Common myeloid progenitor, CD34-positive (primary cell): Measurements from ENCODE around the gene ELP5.
A peak's percentile ranks its signal among the peaks of the same experiment; 100 is the strongest.

Experiments used
- CTCF ChIA-PET: fragments of 350-600 bp; sonication (Branson Sonifier 250); formaldehyde crosslinking; loops from one replicate; lab custom pipeline; 2021; ENCODE audit warnings: antibody characterized with exemption; lab: Charles Lee
- POLR2A ChIA-PET: fragments of 350-600 bp; sonication (Branson Sonifier 250); formaldehyde crosslinking; loops from one replicate; lab custom pipeline; 2021; ENCODE audit warnings: antibody characterized with exemption; lab: Charles Lee
- DNase-seq, 3 donors: peaks; one replicate each; pipeline versions ENCODE4 v3.0.0 to v3.0.0-alpha.2; 2013
- H3K27ac ChIP-seq, 2 experiments: 1 replicate in 1 of 2; 2 replicates in 1 of 2; pipeline ENCODE4 v1.7.0; 2013; ENCODE audit warnings: inconsistent platforms in 2 of 2, low read length in 2 of 2, mild to moderate bottlenecking in 2 of 2, low read depth in 1 of 2, moderate library complexity in 1 of 2; ENCODE audit not compliant: severe bottlenecking in 2 of 2, insufficient read depth in 1 of 2, poor library complexity in 1 of 2
- H3K27me3 ChIP-seq, 5 experiments: replicated peaks in 2 of 5; 1 replicate in 3 of 5; 2 replicates in 2 of 5; pipeline versions ENCODE4 v1.6.1 to v1.7.0; 2013; ENCODE audit warnings: low read length in 4 of 5, mild to moderate bottlenecking in 2 of 5, moderate library complexity in 2 of 5, inconsistent platforms in 1 of 5; ENCODE audit not compliant: insufficient read depth in 5 of 5, control insufficient read depth in 4 of 5
- H3K36me3 ChIP-seq, 4 experiments: 1 replicate in 2 of 4; 2 replicates in 2 of 4; pipeline versions ENCODE4 v1.6.1 to v1.7.0; 2013; ENCODE audit warnings: low read length in 3 of 4, control low read depth in 1 of 4, mild to moderate bottlenecking in 1 of 4; ENCODE audit not compliant: control insufficient read depth in 4 of 4, insufficient read depth in 4 of 4
- H3K4me1 ChIP-seq, 4 experiments: 1 replicate in 3 of 4; 2 replicates in 1 of 4; pipeline versions ENCODE4 v1.6.1 to v1.7.1; 2013; ENCODE audit warnings: low read length in 3 of 4, mild to moderate bottlenecking in 3 of 4, control low read depth in 1 of 4, inconsistent platforms in 1 of 4, moderate library complexity in 1 of 4; ENCODE audit not compliant: control insufficient read depth in 4 of 4, insufficient read depth in 4 of 4; ENCODE audit errors: control extremely low read depth in 1 of 4
- H3K4me3 ChIP-seq, 7 experiments: 1 replicate in 4 of 7; 2 replicates in 3 of 7; pipeline versions ENCODE4 v1.5.1 to v1.7.0; 2013; ENCODE audit warnings: mild to moderate bottlenecking in 7 of 7, low read length in 6 of 7, moderate library complexity in 6 of 7, inconsistent platforms in 2 of 7, low read depth in 2 of 7, control low read depth in 1 of 7; ENCODE audit not compliant: insufficient read depth in 4 of 7, control insufficient read depth in 1 of 7; ENCODE audit errors: extremely low read depth in 1 of 7
- H3K9me3 ChIP-seq, 5 experiments: 1 replicate in 4 of 5; 2 replicates in 1 of 5; pipeline versions ENCODE4 v1.6.1 to v1.7.1; 2013; ENCODE audit warnings: low read length in 4 of 5, mild to moderate bottlenecking in 2 of 5, inconsistent platforms in 1 of 5, low read depth in 1 of 5, moderate library complexity in 1 of 5; ENCODE audit not compliant: control insufficient read depth in 4 of 5, insufficient read depth in 2 of 5; ENCODE audit errors: control extremely low read depth in 1 of 5
- WGBS: methylation state at CpG from one replicate; pipeline ENCODE4 v1.1.5; 2013; ENCODE audit not compliant: insufficient coverage; 5-methylcytosine and 5-hydroxymethylcytosine counted together

Gene ELP5

DNA sequence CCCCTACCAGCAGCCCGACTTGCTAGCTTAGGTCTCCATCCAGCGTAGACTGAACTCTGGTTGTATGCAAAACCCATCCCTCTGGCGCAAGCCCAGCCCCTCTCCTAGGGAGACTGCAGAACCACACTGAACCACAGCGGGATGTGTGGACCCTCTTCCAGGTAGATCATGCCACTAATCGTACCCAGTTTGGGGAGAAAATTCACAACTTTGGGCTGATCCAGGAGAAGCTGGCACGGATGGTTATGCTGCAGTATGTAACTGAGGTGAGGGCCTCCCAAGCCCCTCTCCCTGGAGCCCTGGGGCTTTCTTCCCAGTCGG, 29.1 kb upstream of the ELP5 start:
- CTCF ChIA-PET, result interaction anchor here (1.1 to 5.3 kb wide), 4 partner anchors 11 to 73 kb away, joined by 3 to 75 read pairs (median 24); partner anchors contain the start of gene DVL2
- DNase-seq, result no peak
- Histone ChIP-seq H3K36me3 (peaks cover 10 to 69% (median 52%) of the 10 kb centered on the region in 4 experiments), H3K27me3 (no peaks in the 10 kb centered on the region), H3K9me3 (no peaks in the 10 kb centered on the region), H3K27ac (no peak overlapping the region), H3K4me3 (no peak overlapping the region), H3K4me1 (peaks cover 0 to 35% (median 32%) of the 10 kb centered on the region in 4 experiments)
- POLR2A ChIA-PET, result no interaction called here
- WGBS, result 92% methylated on average over 5 of the region's 7 CpGs

DNA sequence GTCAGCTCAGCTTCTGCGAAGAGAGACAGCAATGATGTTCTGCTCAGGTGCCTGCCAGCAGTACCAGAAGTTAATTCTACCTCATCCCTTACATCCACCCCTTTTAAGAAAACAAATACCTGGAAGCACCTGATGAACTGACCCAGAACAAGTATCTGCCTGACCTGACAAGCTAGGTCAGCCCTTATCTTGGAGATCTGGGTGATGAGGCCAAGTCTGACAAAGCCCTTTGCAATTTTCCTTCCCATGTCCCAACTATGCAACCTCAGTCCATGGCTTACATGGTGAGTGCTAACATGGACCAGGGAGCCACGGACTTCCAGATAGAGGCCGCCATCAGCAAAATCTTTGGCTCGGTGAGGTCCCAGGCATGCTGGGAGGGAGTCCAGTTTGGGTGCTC, 28.6 kb upstream of the ELP5 start:
- no peak for DNase-seq
- POLR2A ChIA-PET, result no interaction called here
- 100% methylated on average over 4 of the region's 4 CpGs for WGBS
- Histone ChIP-seq H3K27me3 (no peaks in the 10 kb centered on the region), H3K4me3 (no peak overlapping the region), H3K36me3 (peaks cover 13 to 73% (median 54%) of the 10 kb centered on the region in 4 experiments), H3K27ac (no peak overlapping the region), H3K4me1 (peaks cover 0 to 31% (median 28%) of the 10 kb centered on the region in 4 experiments), H3K9me3 (no peaks in the 10 kb centered on the region)
- CTCF ChIA-PET, result interaction anchor here (1.2 to 4.9 kb wide), 3 partner anchors 9 to 73 kb away, joined by 3 to 39 read pairs (median 8); no protein-coding TSS in a partner anchor

DNA sequence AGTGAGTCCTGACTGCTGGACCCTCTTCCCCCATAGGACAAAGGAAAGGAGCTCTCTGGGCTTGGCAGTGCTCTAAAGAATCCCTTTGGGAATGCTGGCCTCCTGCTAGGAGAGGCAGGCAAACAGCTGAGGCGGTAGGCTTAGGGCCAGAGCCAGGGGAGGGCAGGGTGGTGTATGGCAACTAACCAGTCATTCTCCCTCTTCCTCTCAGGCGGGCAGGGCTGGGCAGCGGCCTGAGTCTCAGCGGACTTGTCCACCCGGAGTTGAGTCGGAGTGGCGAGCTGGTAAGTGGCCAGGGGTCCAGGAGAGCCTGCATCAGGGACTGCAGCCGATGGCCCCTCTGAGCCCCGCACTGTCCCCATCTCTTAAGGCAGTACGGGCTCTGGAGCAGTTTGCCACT, 27.9 kb upstream of the ELP5 start:
- Histone ChIP-seq H3K36me3 (peaks cover 13 to 80% (median 58%) of the 10 kb centered on the region in 4 experiments), H3K27ac (no peak overlapping the region), H3K27me3 (no peaks in the 10 kb centered on the region), H3K9me3 (no peaks in the 10 kb centered on the region), H3K4me3 (no peak overlapping the region), H3K4me1 (peaks cover 0 to 23% (median 20%) of the 10 kb centered on the region in 4 experiments)
- no peak for DNase-seq
- POLR2A ChIA-PET, result no interaction called here
- CTCF ChIA-PET, result interaction anchor here (1.2 to 4.9 kb wide), 4 partner anchors 8 to 72 kb away, joined by 3 to 39 read pairs (median 3); no protein-coding TSS in a partner anchor
- 94% methylated on average over 6 of the region's 10 CpGs for WGBS

DNA sequence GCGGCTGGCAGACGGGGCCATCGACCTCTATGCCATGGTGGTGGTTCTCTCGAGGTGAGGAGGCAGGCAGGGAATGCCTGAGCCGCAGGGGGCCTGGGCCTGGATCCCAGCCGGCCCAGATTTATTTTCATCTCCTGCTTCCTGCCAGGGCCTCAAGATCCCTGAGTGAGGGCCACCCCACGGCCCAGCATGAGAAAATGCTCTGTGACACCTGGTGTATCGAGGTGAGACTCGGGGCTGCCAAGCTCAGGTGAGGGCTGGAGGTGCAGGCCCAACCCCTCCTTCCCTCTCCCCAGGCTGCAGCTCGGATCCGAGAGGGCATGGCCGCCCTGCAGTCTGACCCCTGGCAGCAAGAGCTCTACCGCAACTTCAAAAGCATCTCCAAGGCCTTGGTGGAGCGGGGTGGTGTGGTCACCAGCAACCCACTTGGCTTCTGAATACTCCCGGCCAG, 27.3 kb upstream of the ELP5 start:
- POLR2A ChIA-PET, result no interaction called here
- Histone ChIP-seq H3K36me3 (peaks cover 13 to 86% (median 63%) of the 10 kb centered on the region in 4 experiments), H3K4me1 (peaks cover 0 to 18% (median 15%) of the 10 kb centered on the region in 4 experiments), H3K27me3 (no peaks in the 10 kb centered on the region), H3K4me3 (no peak overlapping the region), H3K27ac (no peak overlapping the region), H3K9me3 (no peaks in the 10 kb centered on the region)
- 88% methylated on average over 7 of the region's 15 CpGs for WGBS
- CTCF ChIA-PET, result interaction anchor here (1.2 to 1.6 kb wide), 2 partner anchors 9 to 10 kb away, joined by 3 read pairs; no protein-coding TSS in a partner anchor
- DNase-seq, result no peak

DNA sequence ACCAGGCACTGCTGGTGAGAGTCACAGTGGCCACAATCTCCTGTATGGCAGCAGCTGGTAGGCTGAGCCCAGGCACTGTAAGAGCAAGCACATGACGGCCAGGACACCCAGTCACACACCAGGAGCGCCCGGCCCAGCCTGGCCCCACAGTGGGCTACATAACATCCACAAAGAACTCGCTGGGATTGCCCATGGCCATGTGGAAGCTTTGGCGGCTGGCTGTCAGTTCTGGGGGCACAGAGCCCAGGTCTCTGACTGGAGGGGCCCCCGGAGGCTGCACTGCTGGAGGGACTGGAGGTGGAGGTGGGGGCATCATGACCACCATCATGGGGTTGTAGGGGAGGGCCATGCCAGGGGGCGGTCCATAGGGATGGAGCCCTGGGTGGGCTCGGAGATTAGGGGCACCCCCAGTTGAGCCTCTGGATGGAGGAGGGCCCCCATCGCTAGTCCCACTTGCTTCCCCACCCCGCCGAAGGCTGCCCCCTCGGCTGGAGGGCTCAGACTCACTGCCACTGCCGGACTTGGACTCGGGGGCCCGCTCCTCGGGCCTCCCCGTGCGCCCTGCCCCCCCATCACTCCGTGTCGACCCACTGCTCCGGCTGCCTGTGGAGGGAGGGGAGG, 26.2 kb upstream of the ELP5 start:
- CTCF ChIA-PET, result interaction anchor here (1.0 kb wide), 1 partner anchor 31 kb away, joined by 3 read pairs; no protein-coding TSS in a partner anchor
- 96% methylated on average over 15 of the region's 21 CpGs for WGBS
- POLR2A ChIA-PET, result no interaction called here
- Histone ChIP-seq H3K4me3 (no peak overlapping the region), H3K9me3 (no peaks in the 10 kb centered on the region), H3K27ac (peak overlapping the region in 1 of 2 experiments; percentile 25), H3K27me3 (no peaks in the 10 kb centered on the region), H3K36me3 (peaks cover 13 to 97% (median 72%) of the 10 kb centered on the region in 4 experiments), H3K4me1 (peaks cover 0 to 9% (median 7%) of the 10 kb centered on the region in 4 experiments)
- no peak for DNase-seq

DNA sequence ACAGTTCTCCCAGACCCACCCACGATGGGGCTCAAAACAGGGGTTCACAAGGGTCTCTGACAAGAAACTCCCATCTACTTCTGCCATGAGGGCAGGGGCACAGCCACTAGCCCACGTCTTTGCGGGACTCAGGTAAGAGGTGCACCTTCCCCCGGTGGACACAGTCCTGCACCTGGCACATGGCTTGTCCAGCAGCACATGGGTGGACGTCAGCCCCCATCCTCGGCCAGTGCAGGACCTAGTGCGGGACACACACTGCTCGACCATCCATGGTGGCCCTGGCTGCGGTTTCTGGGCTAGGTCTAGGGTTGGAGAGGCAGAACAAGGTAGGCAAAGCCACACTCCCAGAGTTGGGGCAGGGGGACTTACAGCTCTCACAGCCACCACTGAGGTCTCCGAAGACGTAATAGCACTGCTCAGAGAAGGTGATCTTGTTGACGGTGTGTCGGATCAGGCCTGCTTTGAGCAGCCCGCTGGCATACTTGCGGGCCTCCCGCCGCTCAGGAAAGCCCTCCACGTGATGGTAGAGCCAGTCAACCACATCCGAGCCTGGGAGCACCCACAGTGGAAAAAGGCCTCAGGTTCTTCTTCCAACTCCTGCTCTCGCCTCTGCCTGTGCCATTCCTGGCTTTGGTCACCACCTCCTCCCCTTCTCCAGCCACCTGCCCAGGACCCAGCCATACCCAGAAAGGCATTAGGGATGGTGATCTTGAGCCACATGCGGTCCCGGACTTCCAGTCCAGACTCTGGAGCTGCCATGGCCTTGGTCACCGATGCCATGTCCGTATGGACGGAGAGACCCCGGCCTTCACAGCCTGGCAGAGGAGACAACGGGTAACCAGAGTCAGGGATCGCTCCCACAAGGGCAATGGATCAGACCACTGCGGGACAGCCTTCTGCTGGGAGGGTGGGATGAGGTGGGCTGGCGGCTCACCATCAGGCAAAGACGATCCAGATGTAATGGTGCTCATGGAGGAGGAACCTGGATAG, 25.0 kb upstream of the ELP5 start:
- Histone ChIP-seq H3K4me1 (peaks cover 0 to 5% (median 1%) of the 10 kb centered on the region in 4 experiments), H3K9me3 (no peaks in the 10 kb centered on the region), H3K27me3 (no peaks in the 10 kb centered on the region), H3K4me3 (no peak overlapping the region), H3K36me3 (peaks cover 13 to 88% (median 64%) of the 10 kb centered on the region in 4 experiments), H3K27ac (no peak overlapping the region)
- CTCF ChIA-PET, result interaction anchor here (1.0 kb wide), 1 partner anchor 29 kb away, joined by 3 read pairs; no protein-coding TSS in a partner anchor
- no peak for DNase-seq
- POLR2A ChIA-PET, result no interaction called here
- WGBS, result 97% methylated on average over 29 of the region's 31 CpGs
